HEK293 (cell line): ENCODE results near the gene IL3RA.

Experiments
- GFI1B ChIP-seq: fragments of 450-650 bp; formaldehyde crosslinking; IDR thresholded peaks from 2 replicates; pipeline ENCODE4 v1.5.1; 2016; ENCODE audit warnings: missing biosample characterization, missing genetic modification characterization
- GLI4 ChIP-seq: fragments of 450-650 bp; formaldehyde crosslinking; IDR thresholded peaks from 2 replicates; pipeline ENCODE4 v1.5.1; 2016; ENCODE audit warnings: missing biosample characterization, missing genetic modification characterization
- GLIS1 ChIP-seq: fragments of 450-650 bp; formaldehyde crosslinking; IDR thresholded peaks from 2 replicates; pipeline ENCODE4 v1.5.1; 2016; ENCODE audit warnings: missing biosample characterization, missing genetic modification characterization
- KLF1 ChIP-seq: fragments of 450-650 bp; formaldehyde crosslinking; IDR thresholded peaks from 2 replicates; pipeline ENCODE4 v1.5.1; 2016; ENCODE audit warnings: missing biosample characterization, missing genetic modification characterization
- KLF10 ChIP-seq: fragments of 450-650 bp; IDR thresholded peaks from 2 replicates; pipeline ENCODE4 v1.5.1; 2018; ENCODE audit warnings: missing biosample characterization, mild to moderate bottlenecking, missing genetic modification characterization
- RBAK ChIP-seq: fragments of 450-650 bp; formaldehyde crosslinking; IDR thresholded peaks from 2 replicates; pipeline ENCODE4 v1.5.1; 2016; ENCODE audit warnings: missing biosample characterization, missing genetic modification characterization
- ZEB2 ChIP-seq: fragments of 450-650 bp; formaldehyde crosslinking; IDR thresholded peaks from 2 replicates; pipeline ENCODE4 v1.5.1; 2016; ENCODE audit warnings: missing biosample characterization, missing genetic modification characterization
- ZNF510 ChIP-seq: fragments of 450-650 bp; formaldehyde crosslinking; IDR thresholded peaks from 2 replicates; pipeline ENCODE4 v1.5.1; 2018; ENCODE audit warnings: mild to moderate bottlenecking, missing genetic modification characterization, missing biosample characterization; ENCODE audit not compliant: insufficient replicate concordance
- ZNF514 ChIP-seq: fragments of 450-650 bp; formaldehyde crosslinking; IDR thresholded peaks from 2 replicates; pipeline ENCODE4 v1.5.1; 2016; ENCODE audit warnings: missing biosample characterization, missing genetic modification characterization
- ZNF521 ChIP-seq: fragments of 450-650 bp; formaldehyde crosslinking; IDR thresholded peaks from 2 replicates; pipeline ENCODE4 v1.5.1; 2017; ENCODE audit warnings: missing biosample characterization, mild to moderate bottlenecking, missing genetic modification characterization
- ZNF549 ChIP-seq: fragments of 450-650 bp; IDR thresholded peaks from 2 replicates; pipeline ENCODE4 v1.5.1; 2018; ENCODE audit warnings: missing biosample characterization, missing genetic modification characterization, mild to moderate bottlenecking, inconsistent platforms, moderate library complexity
- ZNF561 ChIP-seq: fragments of 450-650 bp; IDR thresholded peaks from 2 replicates; pipeline ENCODE4 v1.5.1; 2018; ENCODE audit warnings: missing biosample characterization, missing genetic modification characterization, borderline replicate concordance
- ZNF596 ChIP-seq: fragments of 450-650 bp; IDR thresholded peaks from 2 replicates; pipeline ENCODE4 v1.5.0; 2018; ENCODE audit warnings: missing biosample characterization, mild to moderate bottlenecking, missing genetic modification characterization, moderate library complexity
- ZNF600 ChIP-seq: fragments of 450-650 bp; formaldehyde crosslinking; IDR thresholded peaks from 2 replicates; pipeline ENCODE4 v1.5.1; 2016; ENCODE audit warnings: missing biosample characterization, missing genetic modification characterization
- ZNF629 ChIP-seq: fragments of 450-650 bp; formaldehyde crosslinking; IDR thresholded peaks from 2 replicates; pipeline ENCODE4 v1.5.1; 2017; ENCODE audit warnings: missing biosample characterization, missing genetic modification characterization
- ZNF660 ChIP-seq: fragments of 450-650 bp; IDR thresholded peaks from 2 replicates; pipeline ENCODE4 v1.5.1; 2018; ENCODE audit warnings: missing biosample characterization, mild to moderate bottlenecking, missing genetic modification characterization
- ZNF701 ChIP-seq: fragments of 450-650 bp; formaldehyde crosslinking; IDR thresholded peaks from 2 replicates; pipeline ENCODE4 v1.5.1; 2016; ENCODE audit warnings: missing biosample characterization, missing genetic modification characterization
- ZNF843 ChIP-seq: fragments of 450-650 bp; formaldehyde crosslinking; IDR thresholded peaks from 2 replicates; pipeline ENCODE4 v1.5.1; 2016; ENCODE audit warnings: missing biosample characterization, missing genetic modification characterization
- TF ChIP-seq, protein P1 (sequence below): fragments of 450-650 bp; formaldehyde crosslinking; IDR thresholded peaks from 2 replicates; pipeline ENCODE4 v1.5.1; 2016; ENCODE audit warnings: missing biosample characterization, missing genetic modification characterization
- TF ChIP-seq, protein P2 (sequence below): fragments of 450-650 bp; formaldehyde crosslinking; IDR thresholded peaks from 2 replicates; pipeline ENCODE4; 2016; ENCODE audit warnings: missing biosample characterization, missing genetic modification characterization
- TF ChIP-seq, protein P3 (sequence below): fragments of 450-650 bp; formaldehyde crosslinking; optimal IDR thresholded peaks from 2 replicates; pipeline ENCODE3; 2016; ENCODE audit warnings: missing biosample characterization, mild to moderate bottlenecking, missing genetic modification characterization
- TF ChIP-seq, protein P4 (sequence below): fragments of 450-650 bp; formaldehyde crosslinking; IDR thresholded peaks from 2 replicates; pipeline ENCODE4 v1.5.1; 2016; ENCODE audit warnings: missing biosample characterization, missing genetic modification characterization
- TF ChIP-seq, protein P5 (sequence below): fragments of 450-650 bp; formaldehyde crosslinking; IDR thresholded peaks from 2 replicates; pipeline ENCODE4 v1.5.1; 2016; ENCODE audit warnings: missing biosample characterization, missing genetic modification characterization, borderline replicate concordance
- TF ChIP-seq, protein P6 (sequence below): fragments of 450-650 bp; formaldehyde crosslinking; conservative IDR thresholded peaks from 2 replicates; pipeline ENCODE4 v1.5.1; 2016; ENCODE audit warnings: low read depth, missing biosample characterization, missing genetic modification characterization

Gene IL3RA

DNA sequence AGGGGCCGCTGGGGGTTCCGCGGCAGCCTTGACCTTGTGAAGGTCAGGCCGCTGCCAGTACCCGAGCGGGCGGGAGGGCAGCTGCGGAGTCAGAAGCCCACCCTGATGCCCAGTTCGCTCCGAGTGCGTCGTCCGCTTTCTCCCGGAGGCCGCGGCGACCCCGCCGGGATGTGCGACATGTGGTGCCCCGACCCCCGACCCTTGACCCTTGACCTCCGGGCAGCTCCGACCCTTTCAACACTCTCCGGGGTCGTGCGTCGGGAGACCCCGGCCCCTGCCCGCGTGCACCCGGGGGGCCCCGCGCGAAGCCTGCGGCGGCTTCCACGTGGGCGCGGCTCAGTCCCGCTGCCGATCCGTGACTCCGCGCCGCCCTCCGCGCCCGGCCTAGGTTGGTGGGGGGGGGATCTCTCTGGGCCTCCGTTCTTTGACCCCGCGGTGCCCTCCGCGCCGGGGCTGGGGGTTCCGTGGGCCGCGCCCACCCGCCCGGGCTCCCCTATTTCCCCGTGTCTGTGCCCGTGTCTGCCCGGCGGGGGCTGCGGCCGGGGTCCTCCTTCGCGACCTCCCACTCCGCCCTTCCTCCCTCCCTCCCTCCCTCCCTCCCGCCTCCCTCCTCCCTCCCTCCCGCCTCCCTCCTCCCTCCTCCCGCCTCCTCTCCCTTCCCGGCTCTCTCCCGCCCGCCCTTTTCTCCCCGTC is 55.9 kb downstream of the IL3RA start (continued):
- TF ChIP-seq ZNF549 (tag by site-specific recombination): no peak
- no peak for TF ChIP-seq ZNF701 (tag by site-specific recombination)
- 0 out of 2 replicates have a peak, but pooled peaks have one; percentile 35 for TF ChIP-seq KLF1
- TF ChIP-seq, protein P1, sequence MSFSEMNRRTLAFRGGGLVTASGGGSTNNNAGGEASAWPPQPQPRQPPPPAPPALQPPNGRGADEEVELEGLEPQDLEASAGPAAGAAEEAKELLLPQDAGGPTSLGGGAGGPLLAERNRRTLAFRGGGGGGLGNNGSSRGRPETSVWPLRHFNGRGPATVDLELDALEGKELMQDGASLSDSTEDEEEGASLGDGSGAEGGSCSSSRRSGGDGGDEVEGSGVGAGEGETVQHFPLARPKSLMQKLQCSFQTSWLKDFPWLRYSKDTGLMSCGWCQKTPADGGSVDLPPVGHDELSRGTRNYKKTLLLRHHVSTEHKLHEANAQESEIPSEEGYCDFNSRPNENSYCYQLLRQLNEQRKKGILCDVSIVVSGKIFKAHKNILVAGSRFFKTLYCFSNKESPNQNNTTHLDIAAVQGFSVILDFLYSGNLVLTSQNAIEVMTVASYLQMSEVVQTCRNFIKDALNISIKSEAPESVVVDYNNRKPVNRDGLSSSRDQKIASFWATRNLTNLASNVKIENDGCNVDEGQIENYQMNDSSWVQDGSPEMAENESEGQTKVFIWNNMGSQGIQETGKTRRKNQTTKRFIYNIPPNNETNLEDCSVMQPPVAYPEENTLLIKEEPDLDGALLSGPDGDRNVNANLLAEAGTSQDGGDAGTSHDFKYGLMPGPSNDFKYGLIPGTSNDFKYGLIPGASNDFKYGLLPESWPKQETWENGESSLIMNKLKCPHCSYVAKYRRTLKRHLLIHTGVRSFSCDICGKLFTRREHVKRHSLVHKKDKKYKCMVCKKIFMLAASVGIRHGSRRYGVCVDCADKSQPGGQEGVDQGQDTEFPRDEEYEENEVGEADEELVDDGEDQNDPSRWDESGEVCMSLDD (tag by site-specific recombination): peak; percentile 87
- TF ChIP-seq, protein P2, sequence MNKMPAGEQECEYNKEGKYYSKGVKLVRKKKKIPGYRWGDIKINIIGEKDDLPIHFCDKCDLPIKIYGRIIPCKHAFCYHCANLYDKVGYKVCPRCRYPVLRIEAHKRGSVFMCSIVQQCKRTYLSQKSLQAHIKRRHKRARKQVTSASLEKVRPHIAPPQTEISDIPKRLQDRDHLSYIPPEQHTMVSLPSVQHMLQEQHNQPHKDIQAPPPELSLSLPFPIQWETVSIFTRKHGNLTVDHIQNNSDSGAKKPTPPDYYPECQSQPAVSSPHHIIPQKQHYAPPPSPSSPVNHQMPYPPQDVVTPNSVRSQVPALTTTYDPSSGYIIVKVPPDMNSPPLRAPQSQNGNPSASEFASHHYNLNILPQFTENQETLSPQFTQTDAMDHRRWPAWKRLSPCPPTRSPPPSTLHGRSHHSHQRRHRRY (tag by site-specific recombination): no peak
- no peak; the same call in 1 of the 2 replicates for TF ChIP-seq KLF10
- peak; percentile 61; the same call in 1 of the 2 replicates for TF ChIP-seq GLIS1 (tag by site-specific recombination)
- TF ChIP-seq, protein P3, sequence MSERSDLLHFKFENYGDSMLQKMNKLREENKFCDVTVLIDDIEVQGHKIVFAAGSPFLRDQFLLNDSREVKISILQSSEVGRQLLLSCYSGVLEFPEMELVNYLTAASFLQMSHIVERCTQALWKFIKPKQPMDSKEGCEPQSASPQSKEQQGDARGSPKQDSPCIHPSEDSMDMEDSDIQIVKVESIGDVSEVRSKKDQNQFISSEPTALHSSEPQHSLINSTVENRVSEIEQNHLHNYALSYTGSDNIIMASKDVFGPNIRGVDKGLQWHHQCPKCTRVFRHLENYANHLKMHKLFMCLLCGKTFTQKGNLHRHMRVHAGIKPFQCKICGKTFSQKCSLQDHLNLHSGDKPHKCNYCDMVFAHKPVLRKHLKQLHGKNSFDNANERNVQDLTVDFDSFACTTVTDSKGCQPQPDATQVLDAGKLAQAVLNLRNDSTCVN (tag by site-specific recombination): peak; percentile 66
- TF ChIP-seq ZNF561 (tag by site-specific recombination): peak; percentile 94; the same call in 1 of the 2 replicates
- peak; percentile 50; the same call in 1 of the 2 replicates for TF ChIP-seq ZNF596 (tag by site-specific recombination)
- no peak for TF ChIP-seq ZNF660 (tag by site-specific recombination)
- TF ChIP-seq ZEB2 (tag by site-specific recombination): peak; percentile 67
- TF ChIP-seq ZNF629: peak; percentile 30; the same call in 1 of the 2 replicates
- no peak for TF ChIP-seq ZNF510 (tag by site-specific recombination)
- peak; percentile 32 for TF ChIP-seq ZNF843 (tag by site-specific recombination)
- TF ChIP-seq RBAK (tag by site-specific recombination): no peak
- no peak for TF ChIP-seq ZNF600 (tag by site-specific recombination)
- no peak for TF ChIP-seq GLI4 (tag by site-specific recombination)
- TF ChIP-seq, protein P4, sequence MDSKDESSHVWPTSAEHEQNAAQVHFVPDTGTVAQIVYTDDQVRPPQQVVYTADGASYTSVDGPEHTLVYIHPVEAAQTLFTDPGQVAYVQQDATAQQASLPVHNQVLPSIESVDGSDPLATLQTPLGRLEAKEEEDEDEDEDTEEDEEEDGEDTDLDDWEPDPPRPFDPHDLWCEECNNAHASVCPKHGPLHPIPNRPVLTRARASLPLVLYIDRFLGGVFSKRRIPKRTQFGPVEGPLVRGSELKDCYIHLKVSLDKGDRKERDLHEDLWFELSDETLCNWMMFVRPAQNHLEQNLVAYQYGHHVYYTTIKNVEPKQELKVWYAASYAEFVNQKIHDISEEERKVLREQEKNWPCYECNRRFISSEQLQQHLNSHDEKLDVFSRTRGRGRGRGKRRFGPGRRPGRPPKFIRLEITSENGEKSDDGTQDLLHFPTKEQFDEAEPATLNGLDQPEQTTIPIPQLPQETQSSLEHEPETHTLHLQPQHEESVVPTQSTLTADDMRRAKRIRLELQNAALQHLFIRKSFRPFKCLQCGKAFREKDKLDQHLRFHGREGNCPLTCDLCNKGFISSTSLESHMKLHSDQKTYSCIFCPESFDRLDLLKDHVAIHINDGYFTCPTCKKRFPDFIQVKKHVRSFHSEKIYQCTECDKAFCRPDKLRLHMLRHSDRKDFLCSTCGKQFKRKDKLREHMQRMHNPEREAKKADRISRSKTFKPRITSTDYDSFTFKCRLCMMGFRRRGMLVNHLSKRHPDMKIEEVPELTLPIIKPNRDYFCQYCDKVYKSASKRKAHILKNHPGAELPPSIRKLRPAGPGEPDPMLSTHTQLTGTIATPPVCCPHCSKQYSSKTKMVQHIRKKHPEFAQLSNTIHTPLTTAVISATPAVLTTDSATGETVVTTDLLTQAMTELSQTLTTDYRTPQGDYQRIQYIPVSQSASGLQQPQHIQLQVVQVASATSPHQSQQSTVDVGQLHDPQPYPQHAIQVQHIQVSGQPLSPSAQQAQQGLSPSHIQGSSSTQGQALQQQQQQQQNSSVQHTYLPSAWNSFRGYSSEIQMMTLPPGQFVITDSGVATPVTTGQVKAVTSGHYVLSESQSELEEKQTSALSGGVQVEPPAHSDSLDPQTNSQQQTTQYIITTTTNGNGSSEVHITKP: peak; percentile 72
- TF ChIP-seq, protein P5, sequence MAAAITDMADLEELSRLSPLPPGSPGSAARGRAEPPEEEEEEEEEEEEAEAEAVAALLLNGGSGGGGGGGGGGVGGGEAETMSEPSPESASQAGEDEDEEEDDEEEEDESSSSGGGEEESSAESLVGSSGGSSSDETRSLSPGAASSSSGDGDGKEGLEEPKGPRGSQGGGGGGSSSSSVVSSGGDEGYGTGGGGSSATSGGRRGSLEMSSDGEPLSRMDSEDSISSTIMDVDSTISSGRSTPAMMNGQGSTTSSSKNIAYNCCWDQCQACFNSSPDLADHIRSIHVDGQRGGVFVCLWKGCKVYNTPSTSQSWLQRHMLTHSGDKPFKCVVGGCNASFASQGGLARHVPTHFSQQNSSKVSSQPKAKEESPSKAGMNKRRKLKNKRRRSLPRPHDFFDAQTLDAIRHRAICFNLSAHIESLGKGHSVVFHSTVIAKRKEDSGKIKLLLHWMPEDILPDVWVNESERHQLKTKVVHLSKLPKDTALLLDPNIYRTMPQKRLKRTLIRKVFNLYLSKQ: no peak
- TF ChIP-seq, protein P6, sequence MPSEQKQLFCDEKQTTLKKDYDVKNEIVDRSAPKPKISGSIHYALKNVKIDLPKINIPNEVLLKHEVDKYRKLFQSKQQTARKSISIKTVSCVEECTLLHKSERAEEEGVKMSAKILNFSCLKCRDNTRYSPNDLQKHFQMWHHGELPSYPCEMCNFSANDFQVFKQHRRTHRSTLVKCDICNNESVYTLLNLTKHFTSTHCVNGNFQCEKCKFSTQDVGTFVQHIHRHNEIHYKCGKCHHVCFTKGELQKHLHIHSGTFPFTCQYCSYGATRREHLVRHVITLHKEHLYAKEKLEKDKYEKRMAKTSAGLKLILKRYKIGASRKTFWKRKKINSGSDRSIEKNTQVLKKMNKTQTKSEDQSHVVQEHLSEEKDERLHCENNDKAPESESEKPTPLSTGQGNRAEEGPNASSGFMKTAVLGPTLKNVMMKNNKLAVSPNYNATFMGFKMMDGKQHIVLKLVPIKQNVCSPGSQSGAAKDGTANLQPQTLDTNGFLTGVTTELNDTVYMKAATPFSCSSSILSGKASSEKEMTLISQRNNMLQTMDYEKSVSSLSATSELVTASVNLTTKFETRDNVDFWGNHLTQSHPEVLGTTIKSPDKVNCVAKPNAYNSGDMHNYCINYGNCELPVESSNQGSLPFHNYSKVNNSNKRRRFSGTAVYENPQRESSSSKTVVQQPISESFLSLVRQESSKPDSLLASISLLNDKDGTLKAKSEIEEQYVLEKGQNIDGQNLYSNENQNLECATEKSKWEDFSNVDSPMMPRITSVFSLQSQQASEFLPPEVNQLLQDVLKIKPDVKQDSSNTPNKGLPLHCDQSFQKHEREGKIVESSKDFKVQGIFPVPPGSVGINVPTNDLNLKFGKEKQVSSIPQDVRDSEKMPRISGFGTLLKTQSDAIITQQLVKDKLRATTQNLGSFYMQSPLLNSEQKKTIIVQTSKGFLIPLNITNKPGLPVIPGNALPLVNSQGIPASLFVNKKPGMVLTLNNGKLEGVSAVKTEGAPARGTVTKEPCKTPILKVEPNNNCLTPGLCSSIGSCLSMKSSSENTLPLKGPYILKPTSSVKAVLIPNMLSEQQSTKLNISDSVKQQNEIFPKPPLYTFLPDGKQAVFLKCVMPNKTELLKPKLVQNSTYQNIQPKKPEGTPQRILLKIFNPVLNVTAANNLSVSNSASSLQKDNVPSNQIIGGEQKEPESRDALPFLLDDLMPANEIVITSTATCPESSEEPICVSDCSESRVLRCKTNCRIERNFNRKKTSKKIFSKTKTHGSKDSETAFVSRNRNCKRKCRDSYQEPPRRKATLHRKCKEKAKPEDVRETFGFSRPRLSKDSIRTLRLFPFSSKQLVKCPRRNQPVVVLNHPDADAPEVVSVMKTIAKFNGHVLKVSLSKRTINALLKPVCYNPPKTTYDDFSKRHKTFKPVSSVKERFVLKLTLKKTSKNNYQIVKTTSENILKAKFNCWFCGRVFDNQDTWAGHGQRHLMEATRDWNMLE (tag by site-specific recombination): no peak
- no peak for TF ChIP-seq ZNF521 (tag by site-specific recombination)
- TF ChIP-seq ZNF514 (tag by site-specific recombination): no peak
- 0 out of 2 replicates have a peak, but pooled peaks have one; percentile 23 for TF ChIP-seq GFI1B (tag by site-specific recombination)
